K562 (cell line): ENCODE data around the gene SLC18B1. TPM values are rescaled to one million over a fixed set of nuclear protein-coding genes. Genes with fewer than 3 reads are reported as not detected.

ENCODE experiments used
- HINFP ChIP-seq: fragments of 450-650 bp; conservative IDR thresholded peaks from 2 replicates; pipeline ENCODE4 v1.6.1; 2016; ENCODE audit warnings: missing genetic modification characterization, low read depth, mild to moderate bottlenecking, control low read depth, missing compliant biosample characterization
- KDM5B ChIP-seq: fragments of 200-600 bp; sonication (generic); IDR thresholded peaks from 2 replicates; pipeline ENCODE4 v1.6.1; 2012; ENCODE audit warnings: low read depth, mild to moderate bottlenecking, moderate library complexity, low read length, control low read depth, inconsistent platforms; ENCODE audit not compliant: insufficient replicate concordance
- NCOA2 ChIP-seq, 2 experiments: fragments of 450-650 bp; IDR thresholded peaks; 2 replicates each; pipeline ENCODE4 v1.6.1; 2018; ENCODE audit warnings: mild to moderate bottlenecking in 2 of 2, moderate library complexity in 1 of 2; ENCODE audit not compliant: partially characterized antibody in 2 of 2
- RBM34 ChIP-seq: fragments of 200-400 bp; formaldehyde crosslinking; IDR thresholded peaks from 2 replicates; pipeline ENCODE4 v1.6.1; 2018; ENCODE audit warnings: low read length, borderline replicate concordance; ENCODE audit not compliant: insufficient read depth
- RNF2 ChIP-seq: sonication (generic); IDR thresholded peaks from 2 replicates; pipeline ENCODE4 v1.6.1; 2016
- SMARCA4 ChIP-seq: fragments of 450-650 bp; IDR thresholded peaks from 2 replicates; pipeline ENCODE4 v1.6.1; 2016
- STAT6 ChIP-seq: sonication (generic); formaldehyde crosslinking; IDR thresholded peaks from 2 replicates; pipeline ENCODE4 v1.8.1; 2023; ENCODE audit warnings: mild to moderate bottlenecking, missing genetic modification reagents
- XRCC5 ChIP-seq: fragments of 200-400 bp; formaldehyde crosslinking; IDR thresholded peaks from 2 replicates; pipeline ENCODE4 v1.6.1; 2017; ENCODE audit warnings: low read depth, mild to moderate bottlenecking, low read length
- ZBTB34 ChIP-seq: fragments of 250-450 bp; sonication (Bioruptor Pico); IDR thresholded peaks from 2 replicates; pipeline ENCODE4 v1.8.0; 2021; ENCODE audit warnings: mild to moderate bottlenecking, moderate library complexity
- ZBTB40 ChIP-seq, 2 experiments: fragments of 450-650 bp in 1 of 2; sonication (generic) in 1 of 2; formaldehyde crosslinking in 1 of 2; IDR thresholded peaks; 2 replicates each; pipeline versions ENCODE4 v1.7.1 to v1.9.0; 2016 to 2022; ENCODE audit warnings: inconsistent platforms in 1 of 2, mild to moderate bottlenecking in 1 of 2, missing genetic modification reagents in 1 of 2
- ZNF644 ChIP-seq: fragments of 200-800 bp; sonication (Bioruptor generic); IDR thresholded peaks from 2 replicates; pipeline ENCODE4 v1.6.1; 2016; ENCODE audit warnings: low read depth, missing genetic modification characterization, missing compliant biosample characterization
- polyA plus RNA-seq, 8 experiments: library from polyadenylated mRNA; depleted of rRNA in 4 of 8; stranded (reverse) in 5 of 8; unstranded in 3 of 8; fragments of >200 nt; fragmentation: Nextera tagmentation in 2 of 8; fragmentation: Illumina TruSeq in 1 of 8; extraction: Ambion mirVana in 2 of 8; extraction: Trizol in 1 of 8; gene quantifications; 2 replicates each; pipeline versions ENCODE4 v1.2.1 to v1.2.3, GENCODE V29; 2011 to 2014; ENCODE audit warnings: inconsistent platforms in 1 of 8, missing spikeins in 1 of 8
- total RNA-seq, 7 experiments: library from RNA; depleted of rRNA in 6 of 7; stranded (reverse); fragments of >200 nt in 6 of 7; fragmentation: Illumina TruSeq in 2 of 7; extraction: Trizol in 2 of 7; gene quantifications; 2 replicates each; pipeline versions ENCODE4 v1.2.1 to v1.2.3, GENCODE V29; 2011 to 2021; ENCODE audit warnings: low replicate concordance in 1 of 7

SLC18B1 gene
- total and polyA plus RNA-seq, 9 of the 15 experiments (the other 6 are each of a cell fraction or from before 2014, with no cell fraction given), result 10.4 to 49.1 (median 32.0) TPM

GRCh38 chr6:132820629-132821381, 22.4 kb upstream of the SLC18B1 start (continued):
- no peak for TF ChIP-seq HINFP (tag)
- no peak for TF ChIP-seq RBM34
- no peak for TF ChIP-seq SMARCA4
- TF ChIP-seq ZBTB40 (IDR thresholded peaks at IDR 0.05), result no peak
- no peak for TF ChIP-seq ZBTB40 (CRISPR knock-in tag; IDR thresholded peaks at IDR 0.05)
- peak; percentile 45; the same call in 1 of the 2 replicates for TF ChIP-seq XRCC5
- TF ChIP-seq NCOA2 (IDR thresholded peaks at IDR 0.05; ENCODE audit: partially characterized antibody in 2 of 2), result no peak
- TF ChIP-seq ZBTB34 (CRISPR knock-in tag), result no peak
- TF ChIP-seq KDM5B, result peak; percentile 20
- no peak for TF ChIP-seq STAT6
- no peak for TF ChIP-seq ZNF644 (tag)
- TF ChIP-seq RNF2, result no peak
